Activated T-helper 1 cell treated with anti-CD3 and anti-CD28 coated beads, Interleukin-12 subunit alpha, Interleukin-12 subunit beta, Interleukin-2, Interleukin-4 antibody, amounts not matched to agents 30 ng/mL and 10 ng/mL and 1 ng/mL, durations not matched to agents 14 hours and 24 hours and 36 hours (primary cell): ENCODE measurements around the gene HESX1. TPM values are rescaled to one million over a fixed set of nuclear protein-coding genes. Genes with fewer than 3 reads are reported as not detected.

Source experiments
- DNase-seq: peaks from one replicate; pipeline ENCODE4 v3.0.0; 2021; ENCODE audit warnings: low spot score
- H3K27ac Mint-ChIP-seq: one replicate; pipeline ENCODE4 v1.8.0; 2021; ENCODE audit warnings: mild to moderate bottlenecking, mixed read lengths
- H3K27me3 Mint-ChIP-seq: one replicate; pipeline ENCODE4 v1.8.0; 2022; ENCODE audit warnings: mild to moderate bottlenecking, moderate library complexity, mixed read lengths; ENCODE audit not compliant: insufficient read depth
- H3K36me3 Mint-ChIP-seq: one replicate; pipeline ENCODE4 v1.8.0; 2021; ENCODE audit warnings: low read depth, mixed read lengths
- H3K4me1 Mint-ChIP-seq: one replicate; pipeline ENCODE4 v1.8.0; 2021; ENCODE audit warnings: low read depth, mixed read lengths
- H3K4me3 Mint-ChIP-seq: one replicate; pipeline ENCODE4 v1.8.0; 2021; ENCODE audit warnings: mild to moderate bottlenecking, moderate library complexity, mixed read lengths
- H3K9me3 Mint-ChIP-seq: one replicate; pipeline ENCODE4 v1.8.0; 2021; ENCODE audit warnings: mixed read lengths
- intact Hi-C: fragments of 100-400 bp; cut with micrococcal nuclease; formaldehyde crosslinking; loops from one replicate; pipeline ENCODE4 v1.15.1; 2024
- total RNA-seq: library from RNA; stranded (reverse); gene quantifications from 2 replicates; pipeline ENCODE4 v1.2.3, GENCODE V29; 2022

HESX1 gene
- total RNA-seq, 1 donor from 2014 or later = 0.18 TPM

DNA sequence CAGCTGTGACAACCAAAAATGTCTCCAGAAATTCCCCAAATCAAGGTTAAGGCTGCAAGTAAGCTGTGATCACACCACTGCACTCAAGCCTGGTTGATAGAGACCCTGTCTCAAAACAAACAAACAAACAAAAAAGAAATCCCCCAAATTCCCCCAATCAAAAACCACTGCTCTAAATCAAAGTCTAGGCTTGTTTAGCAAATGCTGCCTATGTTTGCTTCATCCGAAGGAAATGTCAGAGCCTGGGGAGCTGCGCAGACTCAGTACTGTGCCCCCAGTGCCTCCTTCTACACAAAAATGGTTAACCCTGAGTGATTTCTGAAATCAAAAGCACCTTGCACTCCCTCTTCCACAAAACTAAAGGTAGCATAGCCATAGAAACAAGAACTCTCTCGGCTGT lies 48.0 kb downstream of the HESX1 start:
- Mint-ChIP-seq H3K9me3 (no peaks in the 10 kb centered on the region), H3K27ac (no peak overlapping the region), H3K4me3 (no peak overlapping the region), H3K36me3 (no peaks in the 10 kb centered on the region), H3K27me3 (peaks cover 31% of the 10 kb centered on the region), H3K4me1 (no peaks in the 10 kb centered on the region)
- no peak for DNase-seq
- intact Hi-C loops = no loop called here

- Mint-ChIP-seq H3K9me3 (no peaks in the 10 kb centered on the region), H3K4me3 (no peak overlapping the region), H3K27ac (no peak overlapping the region), H3K36me3 (no peaks in the 10 kb centered on the region), H3K27me3 (peaks cover 27% of the 10 kb centered on the region), H3K4me1 (no peaks in the 10 kb centered on the region)
- intact Hi-C loops = no loop called here
- no peak for DNase-seq
Observed at GRCh38 chr3:57151021-57151449, 48.7 kb downstream of the HESX1 start.

- Mint-ChIP-seq H3K27me3 (peaks cover 27% of the 10 kb centered on the region), H3K36me3 (no peaks in the 10 kb centered on the region), H3K9me3 (no peaks in the 10 kb centered on the region), H3K27ac (no peak overlapping the region), H3K4me3 (no peak overlapping the region), H3K4me1 (no peaks in the 10 kb centered on the region)
- intact Hi-C loops = no loop called here
- no peak for DNase-seq
Observed at GRCh38 chr3:57150113-57150581, 49.6 kb downstream of the HESX1 start.

Other genes with a start within 250 kb of the HESX1 start
- gene SPATA12, start 139.3 kb downstream of the HESX1 start, total RNA-seq = not detected in 2 replicates
- 0.15 TPM in 1 of 2 replicates, not detected in the other for gene IL17RD, start 34.6 kb downstream of the HESX1 start, total RNA-seq
- gene APPL1, start 27.8 kb upstream of the HESX1 start, total RNA-seq = 39.9 and 46.0 TPM in 2 replicates
- gene ASB14, start 92.7 kb upstream of the HESX1 start, total RNA-seq = not detected in 2 replicates